Type B pancreatic cell (in vitro differentiated cells): ENCODE measurements around the gene TAOK3. TPM values are rescaled to one million over a fixed set of nuclear protein-coding genes. Genes with fewer than 3 reads are reported as not detected.

Experiments
- DNase-seq: peaks from one replicate; pipeline ENCODE4 v3.0.0; 2021; ENCODE audit warnings: mixed read lengths; ENCODE audit not compliant: unreplicated experiment; ENCODE audit errors: extremely low spot score
- H3K27ac Mint-ChIP-seq: 2 replicates; pipeline ENCODE4 v1.8.0; 2021; ENCODE audit warnings: mild to moderate bottlenecking, mixed read lengths
- H3K27me3 Mint-ChIP-seq: 2 replicates; pipeline ENCODE4 v1.8.0; 2021; ENCODE audit warnings: mixed read lengths
- H3K36me3 Mint-ChIP-seq: 2 replicates; pipeline ENCODE4 v1.8.0; 2021; ENCODE audit warnings: mixed read lengths
- H3K4me1 Mint-ChIP-seq: one replicate; pipeline ENCODE4 v1.8.0; 2021; ENCODE audit warnings: mixed read lengths; ENCODE audit not compliant: unreplicated experiment
- H3K4me3 Mint-ChIP-seq: 2 replicates; pipeline ENCODE4 v1.8.0; 2021; ENCODE audit warnings: mild to moderate bottlenecking, mixed read lengths
- H3K9me3 Mint-ChIP-seq: 2 replicates; pipeline ENCODE4 v1.8.0; 2021; ENCODE audit warnings: mixed read lengths
- total RNA-seq: library from RNA; stranded (reverse); gene quantifications from 2 replicates; pipeline ENCODE4 v1.2.1, GENCODE V29; 2021; ENCODE audit warnings: low replicate concordance
- TF ChIP-seq, protein P1 (sequence below): fragments of 200-600 bp; sonication (generic); conservative IDR thresholded peaks from 2 replicates; pipeline ENCODE4 v1.5.0; 2021; ENCODE audit warnings: antibody characterized with exemption, mild to moderate bottlenecking

TAOK3 gene
- total RNA-seq, 1 donor from 2014 or later: 15.8 TPM

DNA sequence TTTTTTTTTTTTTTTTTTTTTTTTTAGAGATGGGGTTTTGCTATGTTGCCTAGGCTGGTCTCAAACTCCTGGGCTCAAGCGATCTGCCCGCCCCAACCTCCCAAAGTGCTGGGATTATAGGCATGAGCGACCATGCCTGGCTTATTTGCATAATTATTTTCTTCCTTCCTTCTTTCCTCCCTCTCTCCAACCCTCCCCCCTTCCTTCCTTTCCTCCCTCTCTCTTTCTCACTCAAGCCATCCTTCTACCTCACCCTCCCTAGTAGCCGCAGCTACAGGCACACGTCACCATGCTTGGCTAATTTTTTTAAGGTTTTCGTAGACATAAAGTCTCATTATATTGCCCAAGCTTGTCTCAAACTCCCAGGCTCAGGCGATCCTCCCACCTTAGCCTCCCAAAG lies 152.9 kb downstream of the TAOK3 start:
- Mint-ChIP-seq H3K27ac (no peak overlapping the region), H3K4me1 (peaks cover 4% of the 10 kb centered on the region), H3K4me3 (no peak overlapping the region), H3K27me3 (no peaks in the 10 kb centered on the region), H3K9me3 (no peaks in the 10 kb centered on the region), H3K36me3 (no peaks in the 10 kb centered on the region)
- TF ChIP-seq, protein P1, sequence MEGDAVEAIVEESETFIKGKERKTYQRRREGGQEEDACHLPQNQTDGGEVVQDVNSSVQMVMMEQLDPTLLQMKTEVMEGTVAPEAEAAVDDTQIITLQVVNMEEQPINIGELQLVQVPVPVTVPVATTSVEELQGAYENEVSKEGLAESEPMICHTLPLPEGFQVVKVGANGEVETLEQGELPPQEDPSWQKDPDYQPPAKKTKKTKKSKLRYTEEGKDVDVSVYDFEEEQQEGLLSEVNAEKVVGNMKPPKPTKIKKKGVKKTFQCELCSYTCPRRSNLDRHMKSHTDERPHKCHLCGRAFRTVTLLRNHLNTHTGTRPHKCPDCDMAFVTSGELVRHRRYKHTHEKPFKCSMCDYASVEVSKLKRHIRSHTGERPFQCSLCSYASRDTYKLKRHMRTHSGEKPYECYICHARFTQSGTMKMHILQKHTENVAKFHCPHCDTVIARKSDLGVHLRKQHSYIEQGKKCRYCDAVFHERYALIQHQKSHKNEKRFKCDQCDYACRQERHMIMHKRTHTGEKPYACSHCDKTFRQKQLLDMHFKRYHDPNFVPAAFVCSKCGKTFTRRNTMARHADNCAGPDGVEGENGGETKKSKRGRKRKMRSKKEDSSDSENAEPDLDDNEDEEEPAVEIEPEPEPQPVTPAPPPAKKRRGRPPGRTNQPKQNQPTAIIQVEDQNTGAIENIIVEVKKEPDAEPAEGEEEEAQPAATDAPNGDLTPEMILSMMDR: no peak
- no peak for DNase-seq

- TF ChIP-seq, protein P1: no peak
- H3K4me1 Mint-ChIP-seq: peaks cover 4% of the 10 kb centered on the region
- H3K4me3 Mint-ChIP-seq: no peak overlapping the region
- no peaks in the 10 kb centered on the region for H3K27me3 Mint-ChIP-seq
- no peaks in the 10 kb centered on the region for H3K9me3 Mint-ChIP-seq
- no peak for DNase-seq
- H3K27ac Mint-ChIP-seq: no peak overlapping the region
- no peaks in the 10 kb centered on the region for H3K36me3 Mint-ChIP-seq
These were observed 153.6 kb downstream of the TAOK3 start for GRCh38 chr12:118219106-118219505.

DNA sequence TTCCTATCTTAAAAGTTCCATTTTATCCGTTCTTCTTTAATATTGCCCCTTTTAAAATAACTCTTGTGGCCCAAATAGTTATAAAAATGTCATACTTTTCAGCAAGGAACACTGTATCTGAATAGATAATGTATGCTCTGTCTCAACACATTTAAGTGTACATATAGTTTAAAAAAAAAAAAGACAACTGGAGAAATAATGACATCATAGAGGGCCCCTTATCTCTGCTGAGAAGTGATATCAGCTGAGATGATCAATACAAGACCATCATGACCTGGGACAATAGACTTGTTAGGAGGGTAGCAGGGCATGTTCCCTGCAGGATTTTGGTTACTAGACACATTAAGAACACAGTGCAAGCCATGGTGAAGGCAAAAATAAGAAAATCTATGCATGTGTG lies 159.3 kb downstream of the TAOK3 start:
- H3K9me3 Mint-ChIP-seq: no peaks in the 10 kb centered on the region
- H3K4me3 Mint-ChIP-seq: no peak overlapping the region
- H3K36me3 Mint-ChIP-seq: peaks cover 4% of the 10 kb centered on the region
- DNase-seq: no peak
- TF ChIP-seq, protein P1: no peak
- no peaks in the 10 kb centered on the region for H3K27me3 Mint-ChIP-seq
- H3K27ac Mint-ChIP-seq: no peak overlapping the region
- H3K4me1 Mint-ChIP-seq: peaks cover 6% of the 10 kb centered on the region

DNA sequence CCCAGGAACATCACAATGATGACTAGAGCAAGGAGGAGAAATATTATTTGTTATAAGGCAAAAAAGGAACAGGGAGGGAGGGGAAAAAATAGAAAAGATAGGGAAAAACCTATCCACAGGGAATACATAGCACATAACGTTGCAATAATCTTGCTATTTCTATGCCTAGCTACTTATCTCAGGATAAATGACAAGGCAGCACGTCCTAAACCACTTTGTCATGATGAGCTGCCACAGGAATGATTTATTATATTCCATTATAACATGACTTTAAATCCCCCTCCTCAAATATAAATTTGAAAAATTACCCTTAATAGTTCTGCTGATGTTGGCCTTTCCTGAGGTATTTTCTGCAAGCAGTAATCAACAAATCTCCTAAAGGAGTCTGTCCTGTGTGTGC lies 160.1 kb downstream of the TAOK3 start:
- Mint-ChIP-seq H3K36me3 (peaks cover 4% of the 10 kb centered on the region), H3K9me3 (no peaks in the 10 kb centered on the region), H3K4me1 (peaks cover 6% of the 10 kb centered on the region), H3K27me3 (no peaks in the 10 kb centered on the region), H3K4me3 (no peak overlapping the region), H3K27ac (no peak overlapping the region)
- DNase-seq: no peak
- TF ChIP-seq, protein P1: no peak

- Mint-ChIP-seq H3K4me1 (no peaks in the 10 kb centered on the region), H3K36me3 (peaks cover 4% of the 10 kb centered on the region), H3K9me3 (no peaks in the 10 kb centered on the region), H3K4me3 (no peak overlapping the region), H3K27me3 (no peaks in the 10 kb centered on the region), H3K27ac (no peak overlapping the region)
- TF ChIP-seq, protein P1: no peak
- no peak for DNase-seq
These were observed 166.6 kb downstream of the TAOK3 start for GRCh38 chr12:118206107-118206412.

- H3K36me3 Mint-ChIP-seq: peaks cover 8% of the 10 kb centered on the region
- H3K4me1 Mint-ChIP-seq: peaks cover 12% of the 10 kb centered on the region
- DNase-seq: no peak
- H3K4me3 Mint-ChIP-seq: no peak overlapping the region
- no peaks in the 10 kb centered on the region for H3K27me3 Mint-ChIP-seq
- H3K9me3 Mint-ChIP-seq: peaks cover 4% of the 10 kb centered on the region
- no peak overlapping the region for H3K27ac Mint-ChIP-seq
- TF ChIP-seq, protein P1: no peak
These were observed 178.7 kb downstream of the TAOK3 start for GRCh38 chr12:118193958-118194357.
